H1 (cell line): ENCODE measurements around the gene WDR45B. TPM values are rescaled to one million over a fixed set of nuclear protein-coding genes. Genes with fewer than 3 reads are reported as not detected.

Experiments
- CTBP2 ChIP-seq: IDR thresholded peaks from 2 replicates; pipeline ENCODE4 v1.7.0; 2011; ENCODE audit warnings: borderline replicate concordance, mild to moderate bottlenecking, moderate library complexity, mixed read lengths, low read length; ENCODE audit not compliant: insufficient read depth, insufficient read length
- TCF12 ChIP-seq: IDR thresholded peaks from 2 replicates; pipeline ENCODE4 v1.6.1; 2011; ENCODE audit warnings: low read depth, mild to moderate bottlenecking, low read length
- polyA plus RNA-seq, 7 experiments: library from polyadenylated mRNA; depleted of rRNA in 3 of 7; stranded (reverse) in 5 of 7; unstranded in 2 of 7; fragments of >200 nt in 5 of 7; fragments of 200-250 nt in 2 of 7; gene quantifications; 1 replicate in 5 of 7; 2 replicates in 1 of 7; 4 replicates in 1 of 7; pipeline versions ENCODE4 v1.2.1 to v1.2.3, GENCODE V29; 2011 to 2013; ENCODE audit warnings: missing spikeins in 2 of 7, mixed read lengths in 2 of 7
- total RNA-seq: library from RNA; stranded (reverse); fragmentation: NEBNext Ultra II Directional; extraction: Animal tissue kit (Norgen Biotek cat#: 25700); gene quantifications from 2 replicates; pipeline ENCODE4 v1.2.1, GENCODE V29; 2021

Gene WDR45B
- total and polyA plus RNA-seq, 2 of the 8 experiments (the other 6 are each of a cell fraction or from before 2014, with no cell fraction given), result 82.0 to 100 TPM

DNA sequence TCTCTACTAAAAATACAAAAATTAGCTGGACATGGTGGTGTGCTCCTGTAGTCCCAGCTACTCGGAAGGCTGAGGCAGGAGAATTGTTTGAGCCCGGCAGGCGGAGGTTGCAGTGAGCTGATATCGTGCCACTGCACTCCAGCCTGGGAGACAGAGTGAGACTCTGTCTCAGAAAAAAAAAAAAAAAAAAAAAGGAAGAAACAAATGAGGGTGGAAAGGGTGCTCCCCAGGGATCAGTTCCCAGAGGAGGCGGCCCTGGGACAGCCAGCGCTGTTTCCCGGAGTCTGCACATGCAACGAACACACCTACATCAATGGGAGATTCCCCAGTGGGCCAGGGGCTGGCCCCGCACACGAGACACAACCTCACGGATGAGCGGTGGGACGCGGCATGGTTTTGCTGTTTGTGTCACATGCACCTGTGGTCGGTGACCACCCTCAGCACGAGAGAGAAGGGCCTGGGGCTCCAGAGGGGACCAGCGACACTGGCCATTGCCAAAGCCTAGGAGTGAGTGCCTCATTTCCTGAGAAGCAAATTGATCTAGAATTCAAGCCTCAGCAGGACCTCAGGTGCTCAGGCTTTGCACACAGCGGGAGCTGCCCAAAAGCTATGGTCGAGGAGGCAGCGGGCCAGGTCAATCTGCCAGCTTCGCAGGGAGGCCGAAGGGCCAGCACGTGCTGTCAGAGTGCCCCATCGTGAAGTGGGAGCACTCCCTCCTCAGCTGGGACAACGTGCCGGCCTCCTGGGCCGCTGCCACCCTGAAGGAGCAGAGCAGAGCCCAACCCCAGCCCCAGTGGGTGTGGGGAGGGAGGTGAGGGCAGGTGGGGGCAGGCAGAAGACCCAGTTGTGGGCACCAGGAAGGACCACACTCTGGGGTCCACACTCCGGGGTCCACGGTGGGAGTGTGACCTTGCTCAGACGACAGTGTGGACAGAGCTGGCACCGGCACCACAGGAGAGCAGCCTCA is 13.8 kb upstream of the WDR45B start (continued):
- TF ChIP-seq CTBP2 (no peak), TCF12 (no peak)
- TF ChIP-seq, all 59 proteins: peak for 0
